ENCODE measurements around the gene SMAD6.
A peak's percentile ranks its signal among the peaks of the same experiment; 100 is the strongest.

The SMAD6 gene

GRCh38 chr15:66691727-66692126, 10.3 kb upstream of the SMAD6 start:
- no peak for TF ChIP-seq CTCF (IDR thresholded peaks at IDR 0.05; ENCODE audit: borderline replicate concordance, control extremely low read depth, extremely low read depth, insufficient read depth, missing control alignments)
- in situ Hi-C loops (cut with MboI; ENCODE audit: low sequenced_read_pairs, unreplicated experiment), result no loop called here
- no peak for DNase-seq (ENCODE audit: low spot score)

GRCh38 chr15:66692391-66692790, 9.6 kb upstream of the SMAD6 start:
- no peak for TF ChIP-seq CTCF (IDR thresholded peaks at IDR 0.05; ENCODE audit: borderline replicate concordance, control extremely low read depth, extremely low read depth, insufficient read depth, missing control alignments)
- in situ Hi-C loops (cut with MboI; ENCODE audit: low sequenced_read_pairs, unreplicated experiment), result no loop called here
- no peak for DNase-seq (ENCODE audit: low spot score)

- no peak for DNase-seq (ENCODE audit: low spot score)
- in situ Hi-C loops (cut with MboI; ENCODE audit: low sequenced_read_pairs, unreplicated experiment), result no loop called here
- TF ChIP-seq CTCF (IDR thresholded peaks at IDR 0.05; ENCODE audit: borderline replicate concordance, control extremely low read depth, extremely low read depth, insufficient read depth, missing control alignments), result no peak
Observed at GRCh38 chr15:66692808-66693596, 9.0 kb upstream of the SMAD6 start.

- in situ Hi-C loops (cut with MboI; ENCODE audit: low sequenced_read_pairs, unreplicated experiment), result no loop called here
- no peak for TF ChIP-seq CTCF (IDR thresholded peaks at IDR 0.05; ENCODE audit: borderline replicate concordance, control extremely low read depth, extremely low read depth, insufficient read depth, missing control alignments)
Observed at GRCh38 chr15:66696770-66697169, 5.3 kb upstream of the SMAD6 start.

GRCh38 chr15:66698318-66698961, 3.6 kb upstream of the SMAD6 start:
- in situ Hi-C loops (cut with MboI; ENCODE audit: low sequenced_read_pairs, unreplicated experiment), result no loop called here
- no peak for DNase-seq (ENCODE audit: low spot score)
- peak; percentile 25 for TF ChIP-seq CTCF (IDR thresholded peaks at IDR 0.05; ENCODE audit: borderline replicate concordance, control extremely low read depth, extremely low read depth, insufficient read depth, missing control alignments)

More at GRCh38 chr15:66696770-66697169, 5.3 kb upstream of the SMAD6 start:
- no peak for DNase-seq (ENCODE audit: low spot score)

- in situ Hi-C loops (cut with MboI; ENCODE audit: low sequenced_read_pairs, unreplicated experiment), result no loop called here
- no peak for TF ChIP-seq CTCF (IDR thresholded peaks at IDR 0.05; ENCODE audit: borderline replicate concordance, control extremely low read depth, extremely low read depth, insufficient read depth, missing control alignments)
- no peak for DNase-seq (ENCODE audit: low spot score)
Observed at GRCh38 chr15:66698971-66699370, 3.1 kb upstream of the SMAD6 start.
